IPS-NIHi11 (cell line): ENCODE measurements around the gene HOXD9.

ENCODE experiments used
- DNase-seq: peaks from one replicate; pipeline ENCODE4 v3.0.0; 2012; ENCODE audit warnings: mixed read lengths, low spot score

The HOXD9 gene

DNA sequence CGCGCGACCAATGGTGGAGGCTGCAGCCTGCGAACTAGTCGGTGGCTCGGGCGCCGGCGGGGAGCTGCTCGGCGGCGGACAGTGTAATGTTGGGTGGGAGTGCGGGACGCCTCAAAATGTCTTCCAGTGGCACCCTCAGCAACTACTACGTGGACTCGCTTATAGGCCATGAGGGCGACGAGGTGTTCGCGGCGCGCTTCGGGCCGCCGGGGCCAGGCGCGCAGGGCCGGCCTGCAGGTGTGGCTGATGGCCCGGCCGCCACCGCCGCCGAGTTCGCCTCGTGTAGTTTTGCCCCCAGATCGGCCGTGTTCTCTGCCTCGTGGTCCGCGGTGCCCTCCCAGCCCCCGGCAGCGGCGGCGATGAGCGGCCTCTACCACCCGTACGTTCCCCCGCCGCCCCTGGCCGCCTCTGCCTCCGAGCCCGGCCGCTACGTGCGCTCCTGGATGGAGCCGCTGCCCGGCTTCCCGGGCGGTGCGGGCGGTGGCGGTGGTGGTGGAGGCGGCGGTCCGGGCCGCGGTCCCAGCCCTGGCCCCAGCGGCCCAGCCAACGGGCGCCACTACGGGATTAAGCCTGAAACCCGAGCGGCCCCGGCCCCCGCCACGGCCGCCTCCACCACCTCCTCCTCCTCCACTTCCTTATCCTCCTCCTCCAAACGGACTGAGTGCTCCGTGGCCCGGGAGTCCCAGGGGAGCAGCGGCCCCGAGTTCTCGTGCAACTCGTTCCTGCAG, at the start of gene HOXD9:
Gene HOXD9, plus strand, starts transcription at position 37 of the 728 bp plus-strand sequence. Its CDS starts 50 bp downstream, at position 87.
- DNase-seq, result peak; percentile 68

DNA sequence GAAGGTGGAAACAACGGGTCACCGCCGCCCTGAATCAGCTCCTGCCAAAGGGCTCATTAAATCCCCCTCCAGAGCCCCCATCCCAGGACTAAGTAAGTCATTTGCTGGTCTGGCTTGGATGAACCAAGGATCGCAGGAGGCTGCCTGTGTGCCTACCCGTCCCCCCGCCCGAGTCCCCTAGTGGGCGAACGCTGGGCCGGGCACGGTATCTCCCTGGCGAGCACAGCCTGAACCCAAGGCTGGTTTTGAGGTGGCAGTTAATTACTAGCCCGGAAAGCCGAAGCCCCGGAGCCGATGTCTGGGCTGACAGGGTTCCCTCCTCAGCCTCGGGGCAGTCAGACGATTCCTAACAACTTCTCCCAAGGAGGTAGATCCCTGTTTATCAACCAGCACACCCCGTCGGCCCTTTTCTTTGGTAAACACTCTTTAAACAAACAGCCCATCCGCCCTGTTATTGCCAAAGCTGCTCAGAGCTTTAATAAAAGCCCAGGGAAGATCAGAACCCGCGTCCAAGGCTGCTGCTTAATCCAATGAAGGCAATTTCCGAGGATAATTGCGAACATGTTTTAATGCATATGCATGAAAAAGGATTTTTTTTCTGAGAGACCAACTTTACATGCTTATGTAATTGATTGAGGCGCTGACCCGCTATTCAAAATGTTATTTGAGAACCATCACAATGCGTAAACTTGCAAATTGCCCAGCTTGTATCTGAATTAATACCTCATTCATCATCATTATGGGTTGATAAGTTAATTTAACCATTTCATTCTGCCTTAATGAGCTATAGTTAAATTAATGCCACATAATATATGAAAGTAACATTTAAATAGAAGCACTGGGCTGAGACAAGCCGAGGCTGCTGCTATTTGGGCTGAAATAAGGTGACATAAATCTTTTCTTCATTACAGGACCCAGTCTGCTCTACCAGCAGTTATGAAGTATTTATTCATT, 49.3 kb upstream of the HOXD9 start:
- DNase-seq, result no peak

DNA sequence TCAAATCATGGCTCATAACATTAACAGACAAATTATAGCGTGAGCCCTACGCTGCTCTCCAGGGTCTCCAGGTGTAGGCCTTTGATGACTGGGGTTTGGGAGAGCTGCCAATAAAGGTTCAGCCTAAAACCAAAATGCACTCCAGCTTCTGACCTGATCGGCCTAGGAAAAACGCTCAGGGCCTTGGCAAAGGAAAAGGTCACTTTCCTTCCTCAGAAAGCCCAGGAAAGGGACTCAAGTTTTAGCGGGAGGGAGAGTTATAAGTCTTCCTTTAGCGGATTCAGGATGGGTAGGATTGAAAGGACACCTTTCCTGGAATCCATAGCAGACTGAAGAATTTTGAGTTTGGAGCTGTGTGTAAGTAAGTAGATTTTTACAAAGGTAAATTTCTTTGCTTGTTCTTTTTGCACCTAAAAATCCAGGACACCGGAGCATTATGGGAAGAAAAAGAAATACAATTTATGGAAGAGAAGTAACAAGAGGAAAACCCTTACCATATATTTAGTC, 47.5 kb upstream of the HOXD9 start:
- no peak for DNase-seq

DNA sequence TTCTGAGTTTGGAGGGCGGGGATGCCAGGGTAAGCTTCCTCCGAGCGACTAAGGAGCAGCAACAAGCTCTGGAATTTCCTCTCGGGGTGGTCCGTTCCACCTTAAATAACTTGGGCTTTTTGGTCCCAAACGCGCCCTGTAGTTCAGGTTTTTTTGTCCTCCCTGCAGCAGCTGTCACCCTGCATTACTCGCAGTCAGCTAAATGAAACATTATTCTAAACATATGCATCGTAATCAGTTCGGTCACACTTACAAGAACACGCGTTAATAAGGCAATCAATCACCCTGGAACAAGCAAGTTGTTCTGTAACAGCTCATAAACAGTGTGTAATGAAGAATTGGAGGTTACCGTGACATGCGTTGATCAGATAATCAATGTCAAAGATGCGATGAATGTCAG, 47.0 kb upstream of the HOXD9 start:
- DNase-seq, result no peak

DNA sequence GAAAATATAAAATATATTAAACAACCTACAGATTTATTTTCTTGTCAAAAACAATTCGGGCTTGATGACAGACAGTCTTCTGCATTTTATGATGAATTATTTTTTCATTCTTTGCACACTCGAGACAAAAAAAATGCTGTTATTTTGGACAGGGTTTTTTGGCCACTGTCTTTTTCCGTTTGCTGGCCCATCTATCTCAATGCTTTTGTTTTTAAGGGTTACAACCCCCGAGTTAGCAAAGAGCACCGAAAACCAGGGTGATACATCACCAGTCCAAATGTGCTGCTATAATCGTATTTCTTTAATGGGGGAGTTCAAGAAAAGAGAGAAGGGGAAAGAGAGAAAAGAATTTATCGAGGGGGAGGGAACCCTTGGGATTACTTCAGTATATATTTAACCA, 46.5 kb upstream of the HOXD9 start:
- DNase-seq, result no peak

DNA sequence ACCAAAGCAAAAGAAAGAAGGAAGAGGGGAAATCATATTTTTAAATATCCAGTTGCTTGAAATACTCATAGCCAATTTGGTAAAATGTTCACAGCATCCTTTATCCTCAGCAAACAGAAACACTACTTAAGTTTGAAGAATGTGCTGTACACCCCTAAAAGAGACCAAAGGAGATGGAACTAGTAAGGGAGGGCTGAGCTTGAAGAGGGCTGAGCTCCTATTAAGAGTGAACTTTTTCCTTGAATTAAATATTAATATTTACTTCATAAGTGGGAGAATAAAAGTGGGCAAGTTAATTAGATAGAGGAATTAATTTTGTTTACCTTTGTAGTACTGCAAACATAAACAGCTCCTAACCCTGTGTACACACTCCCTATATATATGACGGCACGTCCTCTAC, 45.7 kb upstream of the HOXD9 start:
- no peak for DNase-seq

DNA sequence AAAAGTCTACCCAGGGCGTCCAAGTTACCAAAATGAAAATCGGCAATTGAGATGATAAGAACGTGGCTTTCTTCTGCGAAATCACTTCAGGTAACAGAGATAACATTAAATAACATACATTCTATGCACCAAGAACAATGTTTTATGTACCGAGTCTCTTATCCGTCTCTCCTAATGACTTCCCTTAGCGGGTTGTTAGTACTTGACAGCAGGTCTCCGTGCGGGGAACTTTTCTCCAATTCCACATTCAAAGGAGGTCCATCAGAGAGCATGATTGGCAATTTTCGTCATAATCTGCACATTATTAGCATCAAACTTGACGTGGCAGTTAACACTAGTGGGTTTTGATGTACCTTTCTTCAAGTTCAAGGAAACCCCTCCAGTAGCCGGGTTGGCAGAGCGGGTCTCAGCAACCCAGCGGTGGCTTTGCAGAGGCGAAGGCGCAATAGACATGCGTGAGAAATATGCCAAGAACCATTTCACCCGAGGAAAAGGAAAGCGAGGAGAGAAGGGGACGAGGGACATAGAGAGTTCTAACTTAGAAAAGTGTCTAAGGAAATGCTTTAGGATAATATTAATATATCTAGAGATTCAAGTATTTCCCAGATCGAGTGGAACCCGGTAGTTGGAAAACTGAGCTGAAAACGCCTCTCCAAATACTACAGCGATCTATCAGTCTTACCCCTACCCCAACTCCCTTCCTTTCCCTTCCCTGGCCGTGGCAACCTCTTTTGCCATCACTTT, 43.8 kb upstream of the HOXD9 start:
- DNase-seq, result no peak

DNA sequence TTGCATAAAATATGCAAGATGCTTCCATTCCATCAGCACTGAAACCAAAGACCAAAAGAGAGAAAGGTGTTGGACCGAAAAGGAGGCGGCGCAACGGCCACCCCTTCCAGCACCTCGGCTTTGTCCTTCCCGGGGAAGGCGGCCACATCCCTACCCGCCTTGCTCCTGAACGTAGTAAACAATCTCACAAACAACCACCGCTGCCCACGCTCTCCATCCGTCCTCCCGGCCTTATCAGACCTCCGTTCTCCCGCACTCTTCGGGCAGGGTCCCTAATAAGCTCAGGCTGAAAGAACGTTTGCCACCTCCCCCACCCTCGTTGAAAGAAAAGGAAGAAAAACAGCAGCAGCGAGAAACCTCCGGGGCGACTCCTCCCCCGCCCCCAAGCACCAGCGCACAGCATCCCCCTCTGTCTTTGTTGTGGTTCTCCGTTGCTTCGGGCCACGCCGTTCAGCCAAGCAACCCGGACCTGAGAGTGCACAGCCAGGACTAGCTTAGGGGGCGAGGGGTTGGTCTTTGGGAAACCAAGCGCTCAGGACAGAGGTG, 43.2 kb upstream of the HOXD9 start:
- no peak for DNase-seq

DNA sequence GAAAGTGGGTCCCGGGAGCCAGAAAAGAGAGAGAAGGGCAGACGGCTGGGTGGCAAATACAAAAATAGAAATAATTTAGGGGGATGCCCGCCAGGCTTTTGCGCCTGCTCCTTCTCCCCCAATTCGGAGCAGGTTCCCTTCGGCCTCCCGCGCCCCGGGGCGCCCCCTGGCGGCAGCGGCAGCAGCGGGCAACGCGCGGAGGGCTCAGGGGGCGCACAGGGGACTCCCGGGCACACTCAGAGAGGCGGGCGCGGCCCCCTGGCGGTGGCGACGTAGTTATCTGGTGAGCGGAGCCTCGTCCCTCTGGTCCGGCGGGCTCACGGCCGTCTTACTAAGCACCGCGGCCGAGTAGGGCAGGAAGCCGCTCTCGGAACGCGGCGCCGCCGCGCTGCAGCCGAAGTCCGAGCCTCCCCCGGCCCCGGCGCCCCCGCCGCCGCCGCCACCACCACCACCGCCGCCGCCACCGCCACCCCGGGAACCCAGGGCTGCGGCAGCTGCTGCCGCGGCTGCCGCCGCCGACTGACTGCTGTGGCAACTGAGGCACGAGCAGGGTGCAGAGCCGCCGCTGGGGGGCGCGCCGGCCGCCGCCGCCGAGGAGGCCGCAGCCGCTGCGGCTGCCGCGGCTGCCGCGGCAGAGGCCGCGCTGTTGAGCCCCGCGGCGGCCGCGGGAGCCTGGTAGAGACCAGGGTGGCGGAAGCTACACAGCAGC, 42.5 kb upstream of the HOXD9 start:
- DNase-seq, result peak; percentile 86

DNA sequence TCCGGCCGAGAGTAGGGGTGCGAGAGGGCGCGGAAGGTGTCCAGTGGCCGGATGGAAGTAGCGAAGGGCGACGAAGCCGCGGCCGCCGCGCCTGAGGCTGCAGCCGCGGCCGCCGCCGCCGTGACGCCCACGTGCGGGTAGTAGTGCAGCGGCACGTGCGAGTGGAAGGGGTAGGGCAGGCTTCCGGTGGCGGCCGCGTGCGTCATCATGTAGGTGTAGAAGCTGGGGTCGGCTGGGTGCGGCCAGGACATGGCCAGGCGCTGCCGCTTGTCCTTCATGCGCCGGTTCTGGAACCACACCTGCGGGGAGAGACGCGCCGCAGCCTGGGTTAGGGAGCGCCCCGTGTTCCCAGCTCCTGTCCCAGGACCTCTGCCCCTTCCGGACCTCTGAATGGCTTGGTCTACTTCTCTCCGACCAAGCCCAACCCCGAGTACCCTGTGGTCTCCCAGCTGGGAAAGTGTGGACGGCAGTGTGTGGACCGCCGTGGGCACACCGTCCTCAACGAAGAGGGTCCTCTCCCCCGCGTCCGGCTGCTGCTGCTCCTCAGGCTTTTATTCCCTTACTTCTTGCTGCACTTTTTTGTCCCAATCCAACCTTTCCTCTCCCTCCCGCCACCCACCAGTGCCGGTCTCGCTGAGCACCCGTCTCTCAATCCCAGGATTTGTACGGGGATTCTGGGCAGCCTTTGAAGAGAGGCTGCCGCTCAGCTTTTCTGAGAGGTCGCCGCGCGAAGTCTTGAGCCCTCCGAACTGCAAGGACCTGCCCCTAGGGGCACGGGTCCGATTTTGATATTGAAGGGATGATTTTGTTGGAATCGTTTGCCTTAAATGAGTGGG, 41.8 kb upstream of the HOXD9 start:
- no peak for DNase-seq

DNA sequence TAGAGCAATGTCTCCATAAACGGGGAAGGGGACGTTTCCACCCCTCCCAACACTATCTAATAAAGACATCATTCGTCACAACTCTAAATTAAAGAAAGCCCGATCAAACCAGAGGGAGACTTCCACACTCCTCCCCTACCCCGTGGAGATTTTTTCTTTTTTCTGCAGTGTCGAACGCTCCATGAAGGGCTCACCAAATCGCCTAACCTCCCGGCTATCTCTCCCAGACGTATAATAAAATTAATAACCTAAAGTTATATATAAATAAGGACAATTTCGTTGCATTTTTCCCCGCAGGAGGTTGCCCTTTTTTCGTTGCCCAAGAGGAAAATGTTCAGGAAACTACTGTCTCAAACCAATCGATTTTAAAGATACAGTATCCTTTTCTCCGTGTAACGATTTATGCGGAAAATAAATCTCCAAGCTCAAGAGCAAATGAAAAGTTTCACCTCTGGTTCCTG, 41.1 kb upstream of the HOXD9 start:
- no peak for DNase-seq

DNA sequence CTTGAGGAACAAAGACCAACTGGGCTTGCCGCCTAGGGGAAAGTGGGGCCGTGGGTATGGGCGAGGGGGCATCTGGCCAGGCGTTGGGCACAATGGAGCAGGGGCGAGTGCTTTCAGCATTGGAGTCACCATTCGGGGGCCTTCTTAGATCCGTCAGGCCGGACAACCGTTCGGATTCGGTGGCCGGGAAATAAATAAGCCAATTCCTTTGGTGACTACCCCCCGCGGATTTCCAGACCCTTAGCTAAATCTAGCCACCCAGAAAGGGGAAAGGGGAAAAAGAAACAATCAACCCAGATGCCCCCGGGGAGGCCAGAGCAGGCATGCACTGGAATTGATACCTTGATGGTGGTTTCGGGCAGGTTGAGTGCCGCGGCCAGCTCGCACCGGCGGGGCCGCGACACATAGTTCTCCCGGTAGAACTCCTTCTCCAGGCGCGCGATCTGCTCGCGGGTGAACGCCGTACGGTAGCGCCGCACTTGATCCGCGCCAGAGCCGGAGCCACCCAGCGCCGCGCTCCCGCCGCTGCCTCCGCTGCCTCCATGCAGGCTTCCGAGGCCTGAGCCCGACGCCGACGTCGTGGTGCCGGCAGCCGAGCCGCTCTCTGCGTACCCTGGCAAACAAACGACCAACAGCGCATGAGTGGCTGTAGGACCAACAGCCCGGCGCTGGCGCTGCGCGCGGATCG, 40.5 kb upstream of the HOXD9 start:
- DNase-seq, result no peak

DNA sequence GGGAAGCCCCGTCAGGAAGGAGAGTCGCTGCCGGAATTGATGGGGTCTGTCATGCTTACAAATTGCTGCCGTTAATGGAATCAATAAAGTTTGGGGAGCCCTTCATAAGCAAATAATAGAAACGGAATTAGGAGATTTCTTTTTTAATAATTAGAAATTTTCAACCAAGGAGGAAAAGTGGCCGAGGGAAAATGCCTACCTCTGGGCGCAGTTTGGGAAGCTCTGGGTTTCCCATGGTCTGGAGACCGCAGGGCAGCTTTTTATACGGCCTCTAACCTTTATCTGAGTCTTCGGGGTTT, 40.0 kb upstream of the HOXD9 start:
- no peak for DNase-seq

DNA sequence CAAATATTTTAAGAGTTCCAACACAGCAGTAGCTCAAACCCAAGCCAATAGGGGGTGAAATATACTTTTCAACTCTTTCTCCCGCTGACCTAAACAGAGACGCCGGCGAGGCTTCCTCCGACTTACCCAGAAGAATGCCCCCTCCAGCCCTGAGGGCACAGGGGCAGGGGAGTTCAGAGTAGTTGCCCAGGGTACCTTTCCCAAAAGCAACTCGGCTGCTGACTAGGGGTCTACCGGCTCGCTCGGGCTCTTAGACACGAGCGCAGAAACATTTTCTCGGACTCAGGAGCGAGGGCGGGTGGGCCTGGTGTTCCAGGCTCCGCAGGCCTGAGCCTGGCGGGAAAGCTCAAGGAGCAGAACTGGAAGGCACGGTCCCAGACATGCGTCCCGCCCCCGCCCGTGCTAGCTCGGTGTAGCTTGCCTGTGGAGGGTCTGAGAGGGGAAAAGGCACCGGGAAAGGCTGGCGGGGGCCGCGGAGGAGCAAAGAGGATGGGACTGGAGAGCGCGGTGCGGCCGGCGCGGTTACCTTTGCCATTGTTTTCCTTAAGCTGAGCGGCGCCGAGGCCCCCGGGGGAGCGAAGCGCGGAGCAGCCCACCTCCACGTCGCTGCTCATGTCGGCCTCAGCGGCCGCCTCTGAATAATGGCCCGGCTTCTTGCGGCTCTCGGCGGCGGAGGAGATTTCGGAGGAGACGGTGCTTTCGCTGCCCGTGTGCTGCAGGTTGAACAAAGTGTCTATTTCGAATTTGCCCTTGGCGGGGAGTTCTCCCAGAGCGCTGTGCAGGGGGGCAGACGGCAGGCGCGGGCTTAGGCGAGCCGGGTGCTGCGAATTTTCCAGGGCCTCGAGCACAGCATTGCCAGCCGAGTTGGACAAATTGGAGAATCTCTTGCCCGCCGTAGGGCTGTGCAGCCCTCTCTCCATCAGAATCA, 39.4 kb upstream of the HOXD9 start:
- no peak for DNase-seq

DNA sequence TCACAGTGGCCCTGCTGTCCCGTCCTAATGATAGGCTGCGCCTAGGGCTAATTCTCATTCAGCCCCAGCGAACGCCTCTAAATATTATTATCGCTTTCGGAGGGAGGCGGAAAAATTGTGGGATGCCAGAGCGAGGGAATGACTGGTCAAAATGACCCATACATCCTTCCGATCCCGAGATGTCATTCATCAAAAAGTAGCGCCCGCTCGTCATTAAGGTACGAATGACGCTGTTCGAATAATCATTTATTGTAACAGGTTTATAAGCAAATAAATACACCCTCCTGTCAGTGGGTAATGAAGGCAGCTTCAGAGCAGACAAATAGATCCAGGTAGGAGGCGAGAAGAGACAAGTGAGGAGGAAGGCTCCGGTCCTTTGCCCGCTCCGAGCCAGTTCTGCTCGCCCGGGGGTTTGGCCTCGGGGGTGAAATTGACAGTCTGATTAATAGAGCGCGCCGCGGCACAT, 38.7 kb upstream of the HOXD9 start, which contains the start of gene EVX2:
Gene EVX2, minus strand, starts transcription at position 167 of the 466 bp plus-strand sequence. CDS start 186 bp downstream, outside the sequence.
- DNase-seq, result no peak

DNA sequence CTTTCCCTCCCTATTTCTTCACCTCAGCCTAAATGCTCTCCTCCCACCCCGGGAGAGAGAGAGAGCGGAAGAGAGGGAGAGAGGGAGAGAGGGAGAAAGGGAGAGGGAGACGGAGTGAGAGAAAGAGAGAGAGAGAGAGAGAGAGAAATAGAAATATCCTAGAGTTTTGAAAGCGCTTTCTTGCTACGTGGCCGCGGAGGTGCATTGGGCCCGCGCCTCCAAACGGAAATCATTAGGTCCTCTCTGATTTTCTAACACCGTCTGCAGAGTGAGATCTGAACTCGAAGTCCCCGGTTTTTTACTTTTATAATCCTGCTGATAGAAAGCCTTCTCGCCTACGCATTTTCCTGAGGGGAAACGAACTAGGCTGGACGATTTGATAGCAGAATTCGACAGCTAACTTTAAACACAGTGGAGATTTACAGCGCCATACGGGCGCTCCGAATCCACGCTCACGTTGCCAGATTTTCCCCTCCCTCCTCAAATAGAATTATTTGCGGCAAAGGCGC, 37.9 kb upstream of the HOXD9 start:
- DNase-seq, result no peak

DNA sequence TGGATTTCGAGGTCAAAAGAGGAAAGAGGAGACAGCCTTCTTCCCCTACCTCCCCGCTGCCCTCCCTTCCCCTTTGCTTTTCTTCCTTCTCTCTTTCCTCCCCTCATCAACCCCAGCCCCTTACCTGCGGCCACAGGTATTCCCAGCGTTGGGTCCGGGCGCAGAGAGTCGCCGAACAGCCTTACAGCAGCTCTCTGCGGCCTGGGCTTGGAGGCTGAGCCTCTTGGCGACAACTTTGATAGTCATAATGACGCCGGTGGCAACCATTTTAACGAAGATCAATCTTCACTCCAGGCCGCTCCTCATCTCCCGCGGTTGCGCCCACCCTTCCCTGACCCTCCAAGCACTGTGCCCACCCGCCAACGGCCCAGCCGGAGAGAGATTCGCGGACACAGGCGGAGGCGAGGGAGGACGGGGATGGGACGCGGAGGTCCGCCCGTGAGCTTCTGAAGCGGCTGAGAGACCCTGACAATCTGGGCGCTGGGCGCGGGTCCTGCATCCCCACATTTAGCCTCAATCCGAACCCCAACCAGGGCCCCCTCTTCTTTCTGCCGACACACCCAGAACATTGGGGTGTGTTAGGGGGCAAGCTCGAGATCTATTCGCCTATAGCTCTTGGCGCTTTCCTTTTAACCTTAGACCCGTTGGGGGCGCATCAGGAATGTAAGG, 37.3 kb upstream of the HOXD9 start:
- DNase-seq, result no peak
